C4-2B (cell line): ENCODE data around the gene PPFIBP1.

ENCODE experiments used
- CTCF ChIP-seq: fragments of 450-650 bp; conservative IDR thresholded peaks from 2 replicates; pipeline ENCODE4 v1.5.1; 2017; ENCODE audit warnings: mild to moderate bottlenecking
- ZFX ChIP-seq: fragments of 450-650 bp; IDR thresholded peaks from 2 replicates; pipeline ENCODE4 v1.6.1; 2017

- TF ChIP-seq CTCF = no peak
- TF ChIP-seq ZFX = no peak
These were observed 121.7 kb downstream of the PPFIBP1 start for GRCh38 chr12:27645671-27646070.
